ENCODE measurements around the gene POLR1G. TPM values are rescaled to one million over a fixed set of nuclear protein-coding genes. Genes with fewer than 3 reads are reported as not detected.

Gene POLR1G
- polyA plus RNA-seq, 1 of the 3 experiments (the other 2 are of a cell fraction): 11.9 TPM

DNA sequence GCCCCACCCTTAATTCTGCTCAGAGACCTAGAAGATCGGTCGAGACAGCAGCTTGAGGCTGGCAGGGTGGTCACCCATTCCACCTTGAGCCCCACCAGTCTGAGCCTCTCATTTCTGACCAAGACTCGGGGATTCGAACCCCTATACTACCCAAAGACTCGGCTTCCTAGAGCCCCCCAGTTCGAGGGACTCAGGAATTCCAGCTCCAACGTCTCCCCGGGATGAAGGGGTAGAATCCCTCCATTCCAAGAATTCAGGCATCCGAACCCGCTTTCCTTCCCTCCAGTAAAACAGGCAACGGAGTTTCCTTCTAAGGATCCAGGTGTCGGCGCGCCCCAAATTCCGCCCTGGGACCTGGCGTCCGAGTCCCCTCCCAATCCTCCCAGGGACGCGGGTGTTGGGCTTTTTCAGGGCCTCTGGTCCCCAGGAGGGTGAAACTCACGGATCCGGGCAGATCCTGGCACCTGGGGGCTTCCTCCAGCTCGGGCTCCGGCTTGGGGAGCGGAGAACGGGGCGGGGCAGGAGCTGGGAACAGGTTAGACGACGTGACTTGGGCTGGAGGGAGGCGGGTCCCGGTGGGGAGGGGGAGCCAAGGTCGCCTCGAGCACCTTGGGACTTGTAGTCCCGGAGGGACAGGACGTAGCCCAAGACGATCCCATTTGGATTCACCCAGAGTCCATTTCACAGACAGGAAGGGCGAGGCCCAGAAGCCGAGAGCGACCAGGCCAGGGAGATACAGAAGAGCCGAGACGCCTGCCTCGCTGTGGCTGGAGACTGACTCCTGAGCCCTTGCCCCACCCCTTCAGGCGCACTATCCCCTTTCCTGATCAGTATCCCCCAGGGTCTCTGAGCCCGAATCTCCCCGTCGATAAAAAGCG lies 1.6 kb upstream of the POLR1G start, which contains the start of gene PPP1R13L:
Gene PPP1R13L, minus strand, starts transcription at position 513 of the 878 bp plus-strand sequence. CDS start 6,751 bp downstream, outside the sequence.
- no peaks in the 10 kb centered on the region for H3K9me2 ChIP-seq
- H3K4me2 ChIP-seq: peak within 1 kb of the TSS; percentile 88
- peaks cover 71% of the 10 kb centered on the region for H3K79me2 ChIP-seq (ENCODE audit: insufficient read depth)
- H3K27me3 ChIP-seq (ENCODE audit: insufficient read depth): no peaks in the 10 kb centered on the region
- H3K4me3 ChIP-seq (ENCODE audit: low read depth in 2 of 2, low read length in 1 of 2): peak within 1 kb of the TSS; percentile 87 to 97
- DNase-seq: peak; percentile 92
- peaks cover under 1 to 2% of the 10 kb centered on the region in 2 experiments for H3K36me3 ChIP-seq (replicated peaks in 1 of 2; ENCODE audit: control insufficient read depth in 1 of 2, insufficient read depth in 2 of 2, low read length in 1 of 2)
- peaks cover 7% of the 10 kb centered on the region for H3F3A ChIP-seq (replicated peaks; ENCODE audit: insufficient read depth)
- peaks cover 16 to 26% of the 10 kb centered on the region in 2 experiments; a peak in 3 of 4 replicates for H3K4me1 ChIP-seq (ENCODE audit: control insufficient read depth in 1 of 2, insufficient read depth in 2 of 2, low read depth in 1 of 2, low read length in 1 of 2)
- WGBS (ENCODE audit: low lambda C conversion rate): 3% methylated on average over 20 of the region's 46 CpGs
- H3K27ac ChIP-seq (ENCODE audit: low read depth in 2 of 2, low read length in 1 of 2): peak within 1 kb of the TSS; percentile 96 to 98
- peak; percentile 60 for TF ChIP-seq RCOR1 (IDR thresholded peaks at IDR 0.05; ENCODE audit: low read length)
- TF ChIP-seq, protein P1, sequence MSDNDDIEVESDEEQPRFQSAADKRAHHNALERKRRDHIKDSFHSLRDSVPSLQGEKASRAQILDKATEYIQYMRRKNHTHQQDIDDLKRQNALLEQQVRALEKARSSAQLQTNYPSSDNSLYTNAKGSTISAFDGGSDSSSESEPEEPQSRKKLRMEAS (IDR thresholded peaks at IDR 0.05; ENCODE audit: low read depth): peak; percentile 45; the same call in 1 of the 2 replicates
- TF ChIP-seq, protein P2, sequence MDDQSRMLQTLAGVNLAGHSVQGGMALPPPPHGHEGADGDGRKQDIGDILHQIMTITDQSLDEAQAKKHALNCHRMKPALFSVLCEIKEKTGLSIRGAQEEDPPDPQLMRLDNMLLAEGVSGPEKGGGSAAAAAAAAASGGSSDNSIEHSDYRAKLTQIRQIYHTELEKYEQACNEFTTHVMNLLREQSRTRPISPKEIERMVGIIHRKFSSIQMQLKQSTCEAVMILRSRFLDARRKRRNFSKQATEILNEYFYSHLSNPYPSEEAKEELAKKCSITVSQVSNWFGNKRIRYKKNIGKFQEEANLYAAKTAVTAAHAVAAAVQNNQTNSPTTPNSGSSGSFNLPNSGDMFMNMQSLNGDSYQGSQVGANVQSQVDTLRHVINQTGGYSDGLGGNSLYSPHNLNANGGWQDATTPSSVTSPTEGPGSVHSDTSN (IDR thresholded peaks at IDR 0.05): no peak
- H3K9me3 ChIP-seq: no peaks in the 10 kb centered on the region
- POLR2A ChIA-PET: interaction anchor here (1.2 kb wide), 1 partner anchor 64 kb away, joined by 3 read pairs; no protein-coding TSS in a partner anchor
- CTCF ChIA-PET: interaction anchor here (1.1 to 3.9 kb wide), 6 partner anchors 10 to 81 kb away, joined by 3 to 19 read pairs (median 4); partner anchors contain the start of gene ERCC2
- no peaks in the 10 kb centered on the region for H4K20me1 ChIP-seq (ENCODE audit: insufficient read depth)
- H2AFZ ChIP-seq (ENCODE audit: low read depth): peak within 1 kb of the TSS; percentile 82
- H3K9ac ChIP-seq: peak within 1 kb of the TSS; percentile 97

DNA sequence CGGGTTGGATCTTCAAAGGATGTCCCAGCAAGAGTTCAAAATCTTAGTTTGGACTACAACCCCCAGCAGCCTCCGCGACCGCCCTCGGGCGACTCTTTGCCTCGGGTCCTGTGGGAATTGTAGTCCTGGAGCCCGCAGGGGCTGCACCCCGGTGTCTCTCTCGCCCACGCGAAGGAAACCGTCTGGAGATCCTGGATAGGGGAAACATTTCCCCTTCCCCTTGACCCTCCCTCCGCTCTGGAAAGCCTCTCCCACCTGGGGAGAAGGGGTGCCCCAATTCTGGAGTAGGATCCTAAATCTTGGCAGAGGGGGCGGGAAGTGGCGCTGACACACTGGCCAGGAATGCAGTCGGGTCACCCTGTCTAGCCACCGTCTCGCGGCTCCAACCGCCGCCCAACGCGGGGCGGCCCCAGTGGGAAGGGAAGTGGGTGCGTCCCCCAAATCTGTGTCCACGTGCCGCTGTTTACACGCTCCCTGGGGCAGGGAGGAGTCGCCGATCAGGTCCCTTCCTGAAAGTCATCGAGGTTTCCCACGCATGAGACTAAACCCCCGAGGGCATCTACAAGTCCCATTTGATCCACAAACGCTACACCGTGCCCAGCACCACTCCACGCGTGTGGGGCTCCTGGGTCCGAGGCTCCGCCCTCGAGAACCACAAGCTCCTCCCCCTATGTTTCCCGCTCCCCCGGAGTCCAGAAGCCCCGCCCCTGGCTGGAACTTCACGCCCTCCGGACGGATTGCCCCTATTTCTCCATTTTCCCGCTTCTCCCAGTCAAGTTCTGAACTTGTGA lies 814 bp upstream of the POLR1G start:
- 0% methylated on average over 29 of the region's 48 CpGs for WGBS (ENCODE audit: low lambda C conversion rate)
- peaks cover 16 to 26% of the 10 kb centered on the region in 2 experiments; a peak in 3 of 4 replicates for H3K4me1 ChIP-seq (ENCODE audit: control insufficient read depth in 1 of 2, insufficient read depth in 2 of 2, low read depth in 1 of 2, low read length in 1 of 2)
- peak overlapping the region; percentile 82 for H2AFZ ChIP-seq (ENCODE audit: low read depth)
- POLR2A ChIA-PET: no interaction called here
- CTCF ChIA-PET: interaction anchor here (1.3 to 3.9 kb wide), 3 partner anchors 20 to 80 kb away, joined by 4 to 18 read pairs (median 4); partner anchors contain the start of gene ERCC2
- peak overlapping the region; percentile 97 for H3K9ac ChIP-seq
- H3F3A ChIP-seq (replicated peaks; ENCODE audit: insufficient read depth): peaks cover 8% of the 10 kb centered on the region
- H3K4me3 ChIP-seq (ENCODE audit: low read depth in 2 of 2, low read length in 1 of 2): peak overlapping the region; percentile 87 to 97
- TF ChIP-seq RXRA (IDR thresholded peaks at IDR 0.05; ENCODE audit: borderline replicate concordance, low read depth) (no peak), SIN3A (IDR thresholded peaks at IDR 0.05; ENCODE audit: borderline replicate concordance, low read depth, low read length) (peak; percentile 63; the same call in 1 of the 2 replicates), JUND (IDR thresholded peaks at IDR 0.05) (peak; percentile 52; the same call in 1 of the 2 replicates), YY1 (IDR thresholded peaks at IDR 0.05; ENCODE audit: low read depth) (peak; percentile 47; the same call in 1 of the 2 replicates), GABPA (IDR thresholded peaks at IDR 0.05; ENCODE audit: low read depth) (no peak; the same call in 1 of the 2 replicates), FOSL2 (IDR thresholded peaks at IDR 0.05; ENCODE audit: borderline replicate concordance, low read depth) (peak; percentile 39; the same call in 1 of the 2 replicates), MXI1 (IDR thresholded peaks at IDR 0.05; ENCODE audit: low read depth, low read length) (peak; percentile 88), NFIC (IDR thresholded peaks at IDR 0.05; ENCODE audit: borderline replicate concordance) (0 out of 2 replicates have a peak, but pooled peaks have one; percentile 21), FOXJ3 (CRISPR knock-in tag; IDR thresholded peaks at IDR 0.05) (no peak)
- TF ChIP-seq, protein P3, sequence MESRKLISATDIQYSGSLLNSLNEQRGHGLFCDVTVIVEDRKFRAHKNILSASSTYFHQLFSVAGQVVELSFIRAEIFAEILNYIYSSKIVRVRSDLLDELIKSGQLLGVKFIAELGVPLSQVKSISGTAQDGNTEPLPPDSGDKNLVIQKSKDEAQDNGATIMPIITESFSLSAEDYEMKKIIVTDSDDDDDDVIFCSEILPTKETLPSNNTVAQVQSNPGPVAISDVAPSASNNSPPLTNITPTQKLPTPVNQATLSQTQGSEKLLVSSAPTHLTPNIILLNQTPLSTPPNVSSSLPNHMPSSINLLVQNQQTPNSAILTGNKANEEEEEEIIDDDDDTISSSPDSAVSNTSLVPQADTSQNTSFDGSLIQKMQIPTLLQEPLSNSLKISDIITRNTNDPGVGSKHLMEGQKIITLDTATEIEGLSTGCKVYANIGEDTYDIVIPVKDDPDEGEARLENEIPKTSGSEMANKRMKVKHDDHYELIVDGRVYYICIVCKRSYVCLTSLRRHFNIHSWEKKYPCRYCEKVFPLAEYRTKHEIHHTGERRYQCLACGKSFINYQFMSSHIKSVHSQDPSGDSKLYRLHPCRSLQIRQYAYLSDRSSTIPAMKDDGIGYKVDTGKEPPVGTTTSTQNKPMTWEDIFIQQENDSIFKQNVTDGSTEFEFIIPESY (IDR thresholded peaks at IDR 0.05; ENCODE audit: borderline replicate concordance, low read depth): no peak
- TF ChIP-seq, protein P2 (IDR thresholded peaks at IDR 0.05): no peak
- no peaks in the 10 kb centered on the region for H4K20me1 ChIP-seq (ENCODE audit: insufficient read depth)
- peak overlapping the region; percentile 96 to 98 for H3K27ac ChIP-seq (ENCODE audit: low read depth in 2 of 2, low read length in 1 of 2)
- DNase-seq: peak; percentile 93
- H3K9me2 ChIP-seq: no peaks in the 10 kb centered on the region
- H3K4me2 ChIP-seq: peak overlapping the region; percentile 88
- peaks cover 63% of the 10 kb centered on the region for H3K79me2 ChIP-seq (ENCODE audit: insufficient read depth)
- peaks cover 2 to 5% of the 10 kb centered on the region in 2 experiments for H3K36me3 ChIP-seq (replicated peaks in 1 of 2; ENCODE audit: control insufficient read depth in 1 of 2, insufficient read depth in 2 of 2, low read length in 1 of 2)
- no peaks in the 10 kb centered on the region for H3K9me3 ChIP-seq
- no peaks in the 10 kb centered on the region for H3K27me3 ChIP-seq (ENCODE audit: insufficient read depth)
